PC-3 (cell line): Measurements from ENCODE around the gene GCC1. TPM values are rescaled to one million over a fixed set of nuclear protein-coding genes. Genes with fewer than 3 reads are reported as not detected.

ENCODE experiments used
- ATAC-seq: fragments of 200-7000 bp; cut with Tn5 transposase; 2 replicates; pipeline ENCODE4 v1.9.1; 2020; ENCODE audit warnings: mild to moderate bottlenecking, moderate library complexity
- BruUV-seq: library from RNA; stranded (reverse); fragments of 400-500 nt; replicated peaks from 2 replicates; lab custom pipeline; 2021; lab: Mats Ljungman, UMichigan
- CTCF ChIA-PET: fragments of 300-600 bp; sonication (Branson Sonifier 250); formaldehyde crosslinking; loops from one replicate; lab custom pipeline; 2022; ENCODE audit warnings: antibody characterized with exemption; lab: Charles Lee
- POLR2A ChIA-PET: fragments of 300-600 bp; sonication (Branson Sonifier 250); formaldehyde crosslinking; loops from one replicate; lab custom pipeline; 2022; ENCODE audit warnings: antibody characterized with exemption; ENCODE audit not compliant: unreplicated experiment; lab: Charles Lee
- DNase-seq: peaks from one replicate; pipeline ENCODE4 v3.0.0-alpha.2; 2015
- H2AFZ ChIP-seq: fragments of 300-600 bp; sonication (generic); 2 replicates; pipeline ENCODE4 v1.6.0; 2016; ENCODE audit warnings: antibody characterized with exemption, low read length
- H3F3A ChIP-seq: fragments of 300-600 bp; sonication (generic); one replicate; pipeline ENCODE4 v1.6.0; 2017; ENCODE audit warnings: antibody characterized with exemption, low read length, control low read depth, mild to moderate bottlenecking; ENCODE audit not compliant: unreplicated experiment
- H3K27ac ChIP-seq: fragments of 300-600 bp; sonication (generic); 2 replicates; pipeline ENCODE4 v1.5.1; 2016; ENCODE audit warnings: mild to moderate bottlenecking, low read length
- H3K27me3 ChIP-seq: fragments of 300-600 bp; sonication (generic); 2 replicates; pipeline ENCODE4 v1.6.1; 2016; ENCODE audit warnings: low read length, mixed read lengths
- H3K36me3 ChIP-seq: fragments of 300-600 bp; sonication (generic); 2 replicates; pipeline ENCODE4 v1.6.1; 2016; ENCODE audit warnings: low read depth, mixed run types, low read length, mixed read lengths
- H3K4me1 ChIP-seq: fragments of 300-600 bp; sonication (generic); 2 replicates; pipeline ENCODE4 v1.5.1; 2016; ENCODE audit warnings: low read length; ENCODE audit not compliant: insufficient read depth
- H3K4me2 ChIP-seq: fragments of 300-600 bp; sonication (generic); 2 replicates; pipeline ENCODE4 v1.6.0; 2016; ENCODE audit warnings: low read length
- H3K4me3 ChIP-seq: fragments of 300-600 bp; sonication (generic); 2 replicates; pipeline ENCODE4 v1.5.1; 2016; ENCODE audit warnings: mild to moderate bottlenecking, low read length, mixed read lengths
- H3K79me2 ChIP-seq: fragments of 300-600 bp; sonication (generic); 2 replicates; pipeline ENCODE4 v1.6.1; 2017; ENCODE audit warnings: low read length, mixed read lengths
- H3K9ac ChIP-seq: fragments of 300-600 bp; sonication (generic); 2 replicates; pipeline ENCODE4 v1.6.0; 2016; ENCODE audit warnings: mild to moderate bottlenecking, low read length
- H3K9me2 ChIP-seq: fragments of 300-600 bp; sonication (generic); replicated peaks from 2 replicates; pipeline ENCODE4 v1.6.1; 2016; ENCODE audit warnings: mixed run types, low read length, mixed read lengths
- H3K9me3 ChIP-seq: fragments of 300-600 bp; sonication (generic); 2 replicates; pipeline ENCODE4 v1.6.1; 2016; ENCODE audit warnings: low read length, mixed read lengths
- H4K20me1 ChIP-seq: fragments of 300-600 bp; sonication (generic); 2 replicates; pipeline ENCODE4 v1.6.1; 2016; ENCODE audit warnings: low read length, mixed read lengths
- CTCF ChIP-seq: fragments of 300-600 bp; sonication (generic); conservative IDR thresholded peaks from 2 replicates; pipeline ENCODE4 v1.5.1; 2017; ENCODE audit warnings: antibody characterized with exemption, low read depth, mild to moderate bottlenecking, low read length
- EZH2 ChIP-seq: fragments of 300-600 bp; sonication (generic); IDR thresholded peaks from one replicate; pipeline ENCODE4 v1.6.1; 2017; ENCODE audit warnings: antibody characterized with exemption, mild to moderate bottlenecking, low read length; ENCODE audit not compliant: unreplicated experiment
- EZH2phosphoT487 ChIP-seq: fragments of 300-600 bp; sonication (generic); IDR thresholded peaks from 2 replicates; pipeline ENCODE4 v1.6.1; 2018; ENCODE audit warnings: mild to moderate bottlenecking, antibody characterized with exemption, low read length, borderline replicate concordance
- intact Hi-C: fragments of 100-400 bp; cut with micrococcal nuclease; formaldehyde crosslinking; loops from 2 replicates; pipeline ENCODE4 v1.9.0; 2023
- total RNA-seq: library from RNA; depleted of rRNA; stranded (reverse); fragments of >200 nt; gene quantifications from 2 replicates; pipeline ENCODE4 v1.2.3, GENCODE V29; 2014

The GCC1 gene
- total RNA-seq, 1 experiment from 2014 or later, result 11.2 TPM

- H3K27ac ChIP-seq, result no peak overlapping the region
- no peaks in the 10 kb centered on the region for H3K79me2 ChIP-seq
- no peaks in the 10 kb centered on the region for H4K20me1 ChIP-seq
- no peaks in the 10 kb centered on the region for H3K9me3 ChIP-seq
- H3K27me3 ChIP-seq, result peaks cover 94% of the 10 kb centered on the region
- intact Hi-C loops, result no loop called here
- no peaks in the 10 kb centered on the region for H3F3A ChIP-seq
- CTCF ChIA-PET, result interaction anchor here (0.6 kb wide), 1 partner anchor 63 kb away, joined by 4 read pairs; no protein-coding TSS in a partner anchor
- peak; percentile 18; the same call in 1 of the 2 replicates for ATAC-seq
- TF ChIP-seq EZH2phosphoT487 (no peak), CTCF (no peak), EZH2 (no peak)
- no peaks in the 10 kb centered on the region for H3K36me3 ChIP-seq
- no peak for DNase-seq
- POLR2A ChIA-PET, result no interaction called here
- no TSS peak for BruUV-seq
- no peak overlapping the region for H3K9ac ChIP-seq
- no peak overlapping the region for H3K4me2 ChIP-seq
- H3K9me2 ChIP-seq, result no peaks in the 10 kb centered on the region
- H3K4me3 ChIP-seq, result no peak overlapping the region
- H2AFZ ChIP-seq, result no peak overlapping the region
- H3K4me1 ChIP-seq, result no peaks in the 10 kb centered on the region
Measured at GRCh38 chr7:127620406-127621233, 35.2 kb upstream of the GCC1 start.

GRCh38 chr7:127619681-127620405, 34.4 kb upstream of the GCC1 start:
- ChIA-PET POLR2A (no interaction called here), CTCF (no interaction called here)
- Histone ChIP-seq H3K9ac (no peak overlapping the region), H3K79me2 (no peaks in the 10 kb centered on the region), H3K27me3 (peaks cover 96% of the 10 kb centered on the region), H3K9me2 (no peaks in the 10 kb centered on the region), H3K4me3 (no peak overlapping the region), H3K9me3 (no peaks in the 10 kb centered on the region), H3F3A (no peaks in the 10 kb centered on the region), H3K27ac (no peak overlapping the region), H3K4me2 (no peak overlapping the region), H2AFZ (no peak overlapping the region), H3K36me3 (no peaks in the 10 kb centered on the region), H4K20me1 (no peaks in the 10 kb centered on the region), H3K4me1 (no peaks in the 10 kb centered on the region)
- ATAC-seq (peak; percentile 24), DNase-seq (no peak)
- no peak for TF ChIP-seq CTCF
- no peak for TF ChIP-seq EZH2
- no peak for TF ChIP-seq EZH2phosphoT487
- no TSS peak for BruUV-seq
- intact Hi-C loops, result no loop called here
